HepG2 (cell line): ENCODE results near the gene PRKCD. TPM values are rescaled to one million over a fixed set of nuclear protein-coding genes. Genes with fewer than 3 reads are reported as not detected.
A peak's percentile ranks its signal among the peaks of the same experiment; 100 is the strongest.

ENCODE experiments used
- ATAC-seq: fragments of 200-7000 bp; cut with Tn5 transposase; 3 replicates; pipeline ENCODE4 v1.9.1; 2020; ENCODE audit warnings: mild to moderate bottlenecking, moderate library complexity
- BruUV-seq: library from RNA; stranded (reverse); fragments of 400-500 nt; replicated peaks from 2 replicates; lab custom pipeline; 2021; lab: Mats Ljungman, UMichigan
- CTCF ChIA-PET: fragments of 300-600 bp; formaldehyde crosslinking; extraction: SDS; loops from one replicate; lab custom pipeline; 2021; ENCODE audit warnings: low total read pairs, inconsistent platforms, low intra/inter-chr PET ratio; lab: Yijun Ruan, JAX
- POLR2A ChIA-PET: fragments of 350-600 bp; sonication (Branson Sonifier 250); formaldehyde crosslinking; loops from one replicate; lab custom pipeline; 2020; ENCODE audit warnings: antibody characterized with exemption, inconsistent platforms; lab: Yijun Ruan, JAX
- DNase-seq: peaks from one replicate; pipeline ENCODE4 v3.0.0-alpha.2; 2015; ENCODE audit warnings: low spot score
- FAIRE-seq: peaks from 3 replicates; lab custom pipeline; 2011; peaks lifted over from hg19 to GRCh38; lab: Jason Lieb, UNC
- H2AFZ ChIP-seq: one replicate; pipeline ENCODE4 v1.6.1; 2011; ENCODE audit warnings: low read length, inconsistent platforms
- H3K27ac ChIP-seq: fragments of 300-600 bp; 3 replicates; pipeline ENCODE4 v1.8.0; 2011; ENCODE audit warnings: mixed run types, mild to moderate bottlenecking, mixed read lengths, low read length, inconsistent platforms; ENCODE audit not compliant: insufficient read depth; ENCODE audit errors: extremely low read length
- H3K27me3 ChIP-seq, 2 experiments: fragments of 200-600 bp in 1 of 2; 2 replicates in 1 of 2; 3 replicates in 1 of 2; pipeline versions ENCODE4 v1.6.0 to v1.8.0; 2011; ENCODE audit warnings: low read length in 2 of 2, mild to moderate bottlenecking in 2 of 2, moderate library complexity in 2 of 2, inconsistent platforms in 1 of 2; ENCODE audit not compliant: insufficient read depth in 2 of 2, control insufficient read depth in 1 of 2
- H3K36me3 ChIP-seq, 2 experiments: fragments of 200-600 bp in 1 of 2; replicated peaks in 1 of 2; 2 replicates in 1 of 2; 3 replicates in 1 of 2; pipeline versions ENCODE4 v1.5.1 to v1.8.0; 2011; ENCODE audit warnings: low read length in 2 of 2, inconsistent platforms in 1 of 2; ENCODE audit not compliant: insufficient read depth in 2 of 2, control insufficient read depth in 1 of 2
- H3K4me1 ChIP-seq: 2 replicates; pipeline ENCODE4 v1.5.1; 2012; ENCODE audit warnings: low read length, inconsistent platforms; ENCODE audit not compliant: insufficient read depth
- H3K4me2 ChIP-seq: 2 replicates; pipeline ENCODE4 v1.6.0; 2011; ENCODE audit warnings: low read depth, low read length, inconsistent platforms
- H3K4me3 ChIP-seq, 3 experiments: fragments of 200-600 bp in 1 of 3; sonication (generic), shearing (Covaris generic) in 1 of 3; replicated peaks in 1 of 3; 2 replicates each; pipeline ENCODE4 v1.5.1; 2011 to 2016; ENCODE audit warnings: low read length in 3 of 3, inconsistent platforms in 2 of 3, low read depth in 2 of 3, mild to moderate bottlenecking in 2 of 3, control low read depth in 1 of 3, mixed read lengths in 1 of 3; ENCODE audit not compliant: insufficient read depth in 1 of 3
- H3K79me2 ChIP-seq: one replicate; pipeline ENCODE4 v1.6.1; 2011; ENCODE audit warnings: low read length, inconsistent platforms; ENCODE audit not compliant: insufficient read depth
- H3K9ac ChIP-seq: 2 replicates; pipeline ENCODE4 v1.6.0; 2011; ENCODE audit warnings: mild to moderate bottlenecking, low read depth, low read length, inconsistent platforms; ENCODE audit not compliant: insufficient read depth
- H3K9me3 ChIP-seq: 2 replicates; pipeline ENCODE4 v1.5.1; 2012; ENCODE audit warnings: mild to moderate bottlenecking, low read length
- H4K20me1 ChIP-seq: 2 replicates; pipeline ENCODE4 v1.6.0; 2011; ENCODE audit warnings: inconsistent platforms, mild to moderate bottlenecking, low read length, moderate library complexity; ENCODE audit not compliant: insufficient read depth
- BORCS8-MEF2B ChIP-seq: sonication (generic); formaldehyde crosslinking; IDR thresholded peaks from 2 replicates; pipeline ENCODE4 v1.8.0; 2022; ENCODE audit warnings: mild to moderate bottlenecking, missing genetic modification reagents
- HDAC1 ChIP-seq: sonication (generic); formaldehyde crosslinking; IDR thresholded peaks from 2 replicates; pipeline ENCODE4 v1.5.1; 2020; ENCODE audit warnings: mild to moderate bottlenecking, missing genetic modification reagents
- KDM5B ChIP-seq: sonication (generic); formaldehyde crosslinking; IDR thresholded peaks from 2 replicates; pipeline ENCODE4 v1.4.0; 2020; ENCODE audit warnings: missing genetic modification reagents, mild to moderate bottlenecking, borderline replicate concordance
- KLF16 ChIP-seq, 2 experiments: sonication (generic) in 1 of 2; formaldehyde crosslinking in 1 of 2; IDR thresholded peaks; 2 replicates each; pipeline versions ENCODE4 v1.6.1 to v1.8.0; 2016 to 2023; ENCODE audit warnings: missing genetic modification reagents in 2 of 2, missing compliant biosample characterization in 1 of 2
- RARG ChIP-seq: sonication (generic); formaldehyde crosslinking; IDR thresholded peaks from 2 replicates; pipeline ENCODE4 v1.4.0; 2020; ENCODE audit warnings: low read depth, mild to moderate bottlenecking, missing genetic modification reagents
- RFX5 ChIP-seq: IDR thresholded peaks from 2 replicates; pipeline ENCODE4 v1.6.1; 2011; ENCODE audit warnings: low read depth, low read length, improper control_type of control experiment
- ZNF446 ChIP-seq: sonication (generic); formaldehyde crosslinking; IDR thresholded peaks from 2 replicates; pipeline ENCODE4 v1.5.0; 2020; ENCODE audit warnings: mild to moderate bottlenecking, missing genetic modification reagents
- ZNF605 ChIP-seq: sonication (generic); formaldehyde crosslinking; IDR thresholded peaks from 2 replicates; pipeline ENCODE4 v1.8.0; 2022; ENCODE audit warnings: mild to moderate bottlenecking, missing genetic modification reagents
- WGBS: methylation state at CpG from one replicate; pipeline ENCODE4 v1.1.6; 2017; ENCODE audit warnings: low lambda C conversion rate; 5-methylcytosine and 5-hydroxymethylcytosine counted together
- in situ Hi-C: cut with HindIII; loops from 2 replicates; pipeline ENCODE4 v1.10.0; 2017; ENCODE audit warnings: low pct_unique_long_range_greater_than_20kb; ENCODE audit not compliant: extremely low pct_ligation_motif_present
- intact Hi-C: fragments of 100-400 bp; cut with micrococcal nuclease; formaldehyde crosslinking; loops from one replicate; pipeline ENCODE4 v1.10.0; 2022; ENCODE audit not compliant: unreplicated experiment
- polyA plus RNA-seq, 8 experiments: library from polyadenylated mRNA; depleted of rRNA in 3 of 8; stranded (reverse) in 7 of 8; unstranded in 1 of 8; fragments of >200 nt; fragmentation: Illumina TruSeq in 4 of 8; extraction: Trizol in 4 of 8; gene quantifications; 2 replicates each; pipeline versions ENCODE4 v1.2.1 to v1.2.3, GENCODE V29; 2011 to 2016; ENCODE audit warnings: low read depth in 4 of 8, missing spikeins in 1 of 8, mixed read lengths in 1 of 8; ENCODE audit not compliant: insufficient read depth in 1 of 8
- total RNA-seq, 5 experiments: library from RNA; depleted of rRNA; stranded (reverse); fragments of >200 nt; fragmentation: Illumina TruSeq; extraction: Trizol; gene quantifications; 2 replicates each; pipeline ENCODE4 v1.2.3, GENCODE V29; 2016; ENCODE audit warnings: low read depth in 1 of 5
- TF ChIP-seq, protein P1 (sequence below): sonication (generic); formaldehyde crosslinking; IDR thresholded peaks from 2 replicates; pipeline ENCODE4 v1.4.0; 2020; ENCODE audit warnings: missing genetic modification reagents, borderline replicate concordance
- TF ChIP-seq, protein P2 (sequence below): sonication (generic); formaldehyde crosslinking; IDR thresholded peaks from 2 replicates; pipeline ENCODE4 v1.4.0; 2020; ENCODE audit warnings: missing genetic modification reagents
- TF ChIP-seq, protein P3 (sequence below): sonication (generic); formaldehyde crosslinking; IDR thresholded peaks from 2 replicates; pipeline ENCODE4 v1.4.0; 2020; ENCODE audit warnings: missing genetic modification reagents
- TF ChIP-seq, protein P4 (sequence below): sonication (generic); formaldehyde crosslinking; IDR thresholded peaks from 2 replicates; pipeline ENCODE4 v1.4.0; 2020; ENCODE audit warnings: mild to moderate bottlenecking, missing genetic modification reagents

Gene PRKCD
- total and polyA plus RNA-seq, 2 of the 13 experiments (the other 11 are each of a cell fraction or from before 2014, with no cell fraction given) = 1.6 to 40.7 TPM

DNA sequence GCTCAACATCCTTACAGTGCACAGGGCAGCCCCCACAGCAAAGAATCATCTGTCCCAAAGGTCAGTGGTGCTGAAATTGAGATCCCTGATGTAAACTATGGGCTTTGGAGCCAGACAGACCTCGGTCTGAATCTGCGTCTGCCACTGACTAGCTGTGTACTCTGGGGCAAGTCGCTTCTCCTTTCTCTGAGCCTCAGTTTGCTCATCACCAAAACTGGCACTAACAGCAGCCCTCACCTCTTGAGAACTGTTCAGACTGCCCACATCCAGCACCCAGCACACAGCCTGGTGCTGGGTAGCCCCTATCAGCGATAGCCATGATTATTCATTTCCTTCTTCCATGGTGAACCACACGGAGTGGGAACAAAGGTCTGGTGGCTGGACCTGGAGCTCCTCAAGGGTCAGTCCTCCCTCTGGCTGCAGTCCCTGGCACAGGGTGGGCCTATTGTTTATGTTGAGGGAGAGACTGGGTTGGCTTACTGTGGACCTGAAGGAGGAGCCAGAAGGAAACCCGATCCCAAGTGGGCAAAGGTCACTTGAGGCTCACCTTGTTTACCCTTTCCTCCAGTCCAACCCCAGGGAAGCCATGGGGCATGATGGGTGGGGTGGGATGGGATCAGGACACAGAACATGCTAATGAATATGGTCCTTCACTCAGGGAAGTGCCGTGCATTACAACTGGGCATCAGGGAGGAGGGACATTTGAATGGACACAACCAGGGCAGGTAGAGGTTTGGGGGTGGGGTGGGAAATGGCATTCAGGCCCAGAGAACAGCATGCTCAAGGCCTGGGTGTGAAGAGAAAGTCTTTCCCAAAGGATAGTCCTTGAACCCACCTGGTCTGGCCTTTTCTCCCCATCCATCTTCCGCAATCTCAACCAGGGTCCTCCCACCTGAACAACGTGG lies 1.6 kb upstream of the PRKCD start:
- POLR2A ChIA-PET = interaction anchor here (0.7 to 3.8 kb wide), 16 partner anchors 8 to 688 kb away, joined by 3 to 137 read pairs (median 4); partner anchors contain the start of genes DCP1A and RFT1
- in situ Hi-C loops (no loop called here), intact Hi-C loops (loop anchor here (1.0 kb wide), 1 partner anchor 10 kb away; no protein-coding TSS in a partner anchor)
- H3K79me2 ChIP-seq = peaks cover 19% of the 10 kb centered on the region
- H3K4me2 ChIP-seq = peak overlapping the region; percentile 88
- peaks cover 63% of the 10 kb centered on the region for H3K4me1 ChIP-seq
- CTCF ChIA-PET = interaction anchor here (2.2 kb wide), 1 partner anchor 25 kb away, joined by 7 read pairs; no protein-coding TSS in a partner anchor
- ATAC-seq (peak; percentile 79), FAIRE-seq (peak; percentile 100), DNase-seq (peak; percentile 95)
- 0% methylated on average over 7 of the region's 9 CpGs for WGBS
- peaks cover 0 to 15% of the 10 kb centered on the region in 2 experiments; a peak in 3 of 5 replicates for H3K27me3 ChIP-seq
- peaks cover 3% of the 10 kb centered on the region for H4K20me1 ChIP-seq
- H3K9ac ChIP-seq = peak overlapping the region; percentile 74
- H2AFZ ChIP-seq = no peak overlapping the region
- H3K4me3 ChIP-seq = peak overlapping the region; percentile 87 to 97 (median 94); a peak in 5 of 6 replicates
- no peaks in the 10 kb centered on the region for H3K36me3 ChIP-seq
- no peaks in the 10 kb centered on the region for H3K9me3 ChIP-seq
- BruUV-seq = TSS peak; percentile 88
- H3K27ac ChIP-seq = peak overlapping the region; percentile 70
- TF ChIP-seq KDM5B (no peak; the same call in 1 of the 2 replicates), RFX5 (no peak), ZNF605 (CRISPR knock-in tag) (peak; percentile 60; the same call in 1 of the 2 replicates), RARG (no peak), BORCS8-MEF2B (no peak), HDAC1 (CRISPR knock-in tag) (peak; percentile 68), KLF16 (CRISPR knock-in tag; IDR thresholded peaks at IDR 0.05) (no peak), ZNF446 (CRISPR knock-in tag) (no peak)
- TF ChIP-seq, protein P1, sequence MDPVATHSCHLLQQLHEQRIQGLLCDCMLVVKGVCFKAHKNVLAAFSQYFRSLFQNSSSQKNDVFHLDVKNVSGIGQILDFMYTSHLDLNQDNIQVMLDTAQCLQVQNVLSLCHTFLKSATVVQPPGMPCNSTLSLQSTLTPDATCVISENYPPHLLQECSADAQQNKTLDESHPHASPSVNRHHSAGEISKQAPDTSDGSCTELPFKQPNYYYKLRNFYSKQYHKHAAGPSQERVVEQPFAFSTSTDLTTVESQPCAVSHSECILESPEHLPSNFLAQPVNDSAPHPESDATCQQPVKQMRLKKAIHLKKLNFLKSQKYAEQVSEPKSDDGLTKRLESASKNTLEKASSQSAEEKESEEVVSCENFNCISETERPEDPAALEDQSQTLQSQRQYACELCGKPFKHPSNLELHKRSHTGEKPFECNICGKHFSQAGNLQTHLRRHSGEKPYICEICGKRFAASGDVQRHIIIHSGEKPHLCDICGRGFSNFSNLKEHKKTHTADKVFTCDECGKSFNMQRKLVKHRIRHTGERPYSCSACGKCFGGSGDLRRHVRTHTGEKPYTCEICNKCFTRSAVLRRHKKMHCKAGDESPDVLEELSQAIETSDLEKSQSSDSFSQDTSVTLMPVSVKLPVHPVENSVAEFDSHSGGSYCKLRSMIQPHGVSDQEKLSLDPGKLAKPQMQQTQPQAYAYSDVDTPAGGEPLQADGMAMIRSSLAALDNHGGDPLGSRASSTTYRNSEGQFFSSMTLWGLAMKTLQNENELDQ (CRISPR knock-in tag) = no peak
- TF ChIP-seq, protein P2, sequence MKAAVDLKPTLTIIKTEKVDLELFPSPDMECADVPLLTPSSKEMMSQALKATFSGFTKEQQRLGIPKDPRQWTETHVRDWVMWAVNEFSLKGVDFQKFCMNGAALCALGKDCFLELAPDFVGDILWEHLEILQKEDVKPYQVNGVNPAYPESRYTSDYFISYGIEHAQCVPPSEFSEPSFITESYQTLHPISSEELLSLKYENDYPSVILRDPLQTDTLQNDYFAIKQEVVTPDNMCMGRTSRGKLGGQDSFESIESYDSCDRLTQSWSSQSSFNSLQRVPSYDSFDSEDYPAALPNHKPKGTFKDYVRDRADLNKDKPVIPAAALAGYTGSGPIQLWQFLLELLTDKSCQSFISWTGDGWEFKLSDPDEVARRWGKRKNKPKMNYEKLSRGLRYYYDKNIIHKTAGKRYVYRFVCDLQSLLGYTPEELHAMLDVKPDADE (CRISPR knock-in tag) = no peak
- TF ChIP-seq, protein P3, sequence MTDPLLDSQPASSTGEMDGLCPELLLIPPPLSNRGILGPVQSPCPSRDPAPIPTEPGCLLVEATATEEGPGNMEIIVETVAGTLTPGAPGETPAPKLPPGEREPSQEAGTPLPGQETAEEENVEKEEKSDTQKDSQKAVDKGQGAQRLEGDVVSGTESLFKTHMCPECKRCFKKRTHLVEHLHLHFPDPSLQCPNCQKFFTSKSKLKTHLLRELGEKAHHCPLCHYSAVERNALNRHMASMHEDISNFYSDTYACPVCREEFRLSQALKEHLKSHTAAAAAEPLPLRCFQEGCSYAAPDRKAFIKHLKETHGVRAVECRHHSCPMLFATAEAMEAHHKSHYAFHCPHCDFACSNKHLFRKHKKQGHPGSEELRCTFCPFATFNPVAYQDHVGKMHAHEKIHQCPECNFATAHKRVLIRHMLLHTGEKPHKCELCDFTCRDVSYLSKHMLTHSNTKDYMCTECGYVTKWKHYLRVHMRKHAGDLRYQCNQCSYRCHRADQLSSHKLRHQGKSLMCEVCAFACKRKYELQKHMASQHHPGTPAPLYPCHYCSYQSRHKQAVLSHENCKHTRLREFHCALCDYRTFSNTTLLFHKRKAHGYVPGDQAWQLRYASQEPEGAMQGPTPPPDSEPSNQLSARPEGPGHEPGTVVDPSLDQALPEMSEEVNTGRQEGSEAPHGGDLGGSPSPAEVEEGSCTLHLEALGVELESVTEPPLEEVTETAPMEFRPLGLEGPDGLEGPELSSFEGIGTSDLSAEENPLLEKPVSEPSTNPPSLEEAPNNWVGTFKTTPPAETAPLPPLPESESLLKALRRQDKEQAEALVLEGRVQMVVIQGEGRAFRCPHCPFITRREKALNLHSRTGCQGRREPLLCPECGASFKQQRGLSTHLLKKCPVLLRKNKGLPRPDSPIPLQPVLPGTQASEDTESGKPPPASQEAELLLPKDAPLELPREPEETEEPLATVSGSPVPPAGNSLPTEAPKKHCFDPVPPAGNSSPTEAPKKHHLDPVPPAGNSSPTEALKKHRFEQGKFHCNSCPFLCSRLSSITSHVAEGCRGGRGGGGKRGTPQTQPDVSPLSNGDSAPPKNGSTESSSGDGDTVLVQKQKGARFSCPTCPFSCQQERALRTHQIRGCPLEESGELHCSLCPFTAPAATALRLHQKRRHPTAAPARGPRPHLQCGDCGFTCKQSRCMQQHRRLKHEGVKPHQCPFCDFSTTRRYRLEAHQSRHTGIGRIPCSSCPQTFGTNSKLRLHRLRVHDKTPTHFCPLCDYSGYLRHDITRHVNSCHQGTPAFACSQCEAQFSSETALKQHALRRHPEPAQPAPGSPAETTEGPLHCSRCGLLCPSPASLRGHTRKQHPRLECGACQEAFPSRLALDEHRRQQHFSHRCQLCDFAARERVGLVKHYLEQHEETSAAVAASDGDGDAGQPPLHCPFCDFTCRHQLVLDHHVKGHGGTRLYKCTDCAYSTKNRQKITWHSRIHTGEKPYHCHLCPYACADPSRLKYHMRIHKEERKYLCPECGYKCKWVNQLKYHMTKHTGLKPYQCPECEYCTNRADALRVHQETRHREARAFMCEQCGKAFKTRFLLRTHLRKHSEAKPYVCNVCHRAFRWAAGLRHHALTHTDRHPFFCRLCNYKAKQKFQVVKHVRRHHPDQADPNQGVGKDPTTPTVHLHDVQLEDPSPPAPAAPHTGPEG (CRISPR knock-in tag) = no peak
- TF ChIP-seq, protein P4, sequence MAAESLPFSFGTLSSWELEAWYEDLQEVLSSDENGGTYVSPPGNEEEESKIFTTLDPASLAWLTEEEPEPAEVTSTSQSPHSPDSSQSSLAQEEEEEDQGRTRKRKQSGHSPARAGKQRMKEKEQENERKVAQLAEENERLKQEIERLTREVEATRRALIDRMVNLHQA = no peak
